H1 (cell line): ENCODE data around the gene VPS26A. TPM values are rescaled to one million over a fixed set of nuclear protein-coding genes. Genes with fewer than 3 reads are reported as not detected.

Experiments
- HDAC2 ChIP-seq, 2 experiments: fragments of 300-600 bp in 1 of 2; sonication (generic) in 1 of 2; IDR thresholded peaks; 2 replicates each; pipeline ENCODE4 v1.6.1; 2011 to 2012; ENCODE audit warnings: low read depth in 2 of 2, low read length in 2 of 2, mild to moderate bottlenecking in 2 of 2, moderate library complexity in 2 of 2, borderline replicate concordance in 1 of 2, inconsistent platforms in 1 of 2
- polyA plus RNA-seq, 7 experiments: library from polyadenylated mRNA; depleted of rRNA in 3 of 7; stranded (reverse) in 5 of 7; unstranded in 2 of 7; fragments of >200 nt in 5 of 7; fragments of 200-250 nt in 2 of 7; gene quantifications; 1 replicate in 5 of 7; 2 replicates in 1 of 7; 4 replicates in 1 of 7; pipeline versions ENCODE4 v1.2.1 to v1.2.3, GENCODE V29; 2011 to 2013; ENCODE audit warnings: missing spikeins in 2 of 7, mixed read lengths in 2 of 7
- total RNA-seq: library from RNA; stranded (reverse); fragmentation: NEBNext Ultra II Directional; extraction: Animal tissue kit (Norgen Biotek cat#: 25700); gene quantifications from 2 replicates; pipeline ENCODE4 v1.2.1, GENCODE V29; 2021

Gene VPS26A
- total and polyA plus RNA-seq, 2 of the 8 experiments (the other 6 are each of a cell fraction or from before 2014, with no cell fraction given) = 10.7 to 44.8 TPM

- TF ChIP-seq HDAC2 (IDR thresholded peaks at IDR 0.05; ENCODE audit: borderline replicate concordance in 1 of 2, low read depth in 2 of 2, low read length in 2 of 2) = no peak
Measured at GRCh38 chr10:69088801-69089501, 35.0 kb upstream of the VPS26A start (continued).
